GM21576 (cell line): ENCODE data around the gene RFT1.

ENCODE experiments used
- ATAC-seq: cut with Tn5 transposase; IDR thresholded peaks from one replicate; pipeline ENCODE4 v1.9.1; 2021; ENCODE audit warnings: mild to moderate bottlenecking, moderate library complexity; ENCODE audit not compliant: unreplicated experiment

The RFT1 gene

GRCh38 chr3:53092942-53093341, 37.3 kb downstream of the RFT1 start:
- ATAC-seq, result no peak

GRCh38 chr3:53092216-53092615, 38.0 kb downstream of the RFT1 start:
- no peak for ATAC-seq

- ATAC-seq, result no peak
Measured at GRCh38 chr3:53091011-53091410, 39.2 kb downstream of the RFT1 start.

DNA sequence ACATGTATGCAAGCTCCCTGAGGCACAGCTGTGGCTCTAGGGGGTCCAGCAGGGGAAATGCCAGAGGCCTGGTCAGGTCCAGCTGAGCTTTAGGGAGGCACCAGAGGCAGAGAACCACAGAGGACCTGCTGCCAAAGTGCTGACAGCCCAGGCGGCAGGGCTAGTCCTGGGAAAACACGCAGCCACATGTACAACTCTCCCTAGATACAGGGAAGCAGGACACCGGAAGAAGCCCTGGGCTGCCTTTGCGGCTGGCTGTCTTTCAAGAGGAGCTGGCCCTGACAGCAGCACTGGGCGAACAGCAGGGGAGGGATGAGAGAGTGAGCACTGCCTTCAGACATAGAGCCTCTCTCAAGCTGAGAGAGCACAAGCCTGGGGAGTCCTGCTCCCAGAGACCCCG, 40.7 kb downstream of the RFT1 start:
- no peak for ATAC-seq

- no peak for ATAC-seq
Measured at GRCh38 chr3:53085476-53085875, 44.8 kb downstream of the RFT1 start.

DNA sequence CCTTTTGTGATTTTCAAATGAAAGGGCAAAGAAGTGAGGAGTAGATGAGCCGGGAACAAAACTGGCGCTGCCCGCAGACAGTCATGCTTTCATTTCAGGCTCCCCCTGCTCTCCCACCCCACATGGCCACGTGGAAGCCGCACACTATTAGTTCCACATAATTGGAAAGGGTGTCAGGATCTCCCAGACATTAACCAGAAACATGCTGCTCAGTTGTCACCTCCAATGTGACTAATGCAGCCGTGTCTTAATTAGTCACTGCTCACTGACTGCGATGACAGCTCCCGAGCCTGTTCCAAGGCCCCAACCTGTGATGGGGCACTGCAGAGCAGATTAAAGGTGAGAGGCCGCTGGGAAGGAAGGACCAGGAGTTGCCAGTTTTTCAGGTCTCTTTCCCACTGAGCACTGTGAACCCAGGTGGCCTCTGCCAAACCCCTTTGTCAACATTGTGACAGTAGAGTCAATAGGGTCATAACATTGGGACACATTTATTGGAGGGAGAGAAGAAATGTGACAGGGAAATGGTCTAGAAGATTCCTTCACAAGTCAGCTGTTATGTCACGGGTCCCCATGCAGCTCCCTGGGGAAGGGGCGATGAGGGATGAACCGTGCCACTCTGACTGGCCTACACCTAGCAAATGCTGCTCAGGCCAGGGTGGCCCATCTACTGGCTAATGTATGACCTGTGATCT, 45.8 kb downstream of the RFT1 start:
- ATAC-seq, result no peak

DNA sequence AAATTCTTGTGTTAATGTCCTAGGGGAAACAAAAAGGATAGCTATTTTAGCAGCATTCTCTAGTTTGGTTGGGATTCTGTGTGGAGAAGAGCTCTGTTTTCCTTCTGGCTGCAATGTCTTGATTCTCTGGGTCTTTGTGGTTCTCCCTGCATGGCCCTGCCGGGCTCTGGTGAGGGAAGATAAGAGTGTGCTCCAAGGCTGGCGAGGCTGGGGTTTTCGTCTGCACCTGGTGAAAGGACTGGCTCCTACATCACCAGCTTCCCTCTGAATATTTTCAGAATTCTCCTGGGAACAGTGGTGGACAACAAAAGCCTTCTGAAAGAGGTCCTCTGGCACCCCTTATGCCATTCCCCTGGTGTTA, 46.3 kb downstream of the RFT1 start:
- no peak for ATAC-seq

GRCh38 chr3:53083521-53083920, 46.7 kb downstream of the RFT1 start:
- ATAC-seq, result no peak

DNA sequence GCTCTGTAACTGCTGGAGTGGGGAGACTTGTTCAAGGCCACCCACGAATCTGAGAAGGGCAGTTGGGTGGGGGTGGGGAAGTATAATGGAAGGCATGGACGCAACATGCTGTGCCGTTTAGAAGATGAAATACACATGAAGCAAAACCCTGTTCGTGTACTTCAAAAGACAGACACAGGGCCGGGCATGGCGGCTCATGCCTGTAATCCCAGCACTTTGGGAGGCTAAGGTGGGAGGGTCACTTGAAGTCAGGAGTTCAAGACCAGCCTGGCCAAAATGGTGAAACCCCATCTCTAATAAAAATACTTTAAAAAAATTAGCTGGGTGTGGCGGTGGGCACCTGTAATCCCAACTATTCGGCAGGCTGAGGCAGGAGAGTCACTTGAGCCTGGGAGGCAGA, 47.5 kb downstream of the RFT1 start:
- ATAC-seq, result no peak

DNA sequence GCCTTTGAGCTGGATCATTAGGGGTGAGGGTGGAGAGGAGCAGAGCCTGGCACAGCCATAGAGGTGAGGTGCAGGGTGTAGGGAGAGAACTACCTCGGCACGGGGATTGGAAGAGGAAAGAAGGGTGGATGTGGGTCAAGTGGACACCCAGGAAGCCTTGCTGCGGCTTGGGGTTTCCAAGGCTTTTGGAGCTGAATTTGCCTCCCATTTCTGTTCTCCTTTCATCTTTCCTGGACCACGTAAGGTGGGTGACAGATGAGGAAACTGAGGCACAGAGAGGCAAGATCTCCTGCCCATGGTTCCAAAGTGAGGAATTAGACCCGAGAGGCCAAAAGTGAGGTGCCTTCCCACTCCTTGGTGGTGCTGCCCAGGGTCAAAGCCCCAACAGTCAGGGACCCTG, 48.9 kb downstream of the RFT1 start:
- no peak for ATAC-seq

GRCh38 chr3:53080612-53081205, 49.5 kb downstream of the RFT1 start:
- ATAC-seq, result no peak

GRCh38 chr3:53079791-53080555, 50.3 kb downstream of the RFT1 start:
- ATAC-seq, result no peak

GRCh38 chr3:53079147-53079546, 51.1 kb downstream of the RFT1 start:
- ATAC-seq, result no peak

DNA sequence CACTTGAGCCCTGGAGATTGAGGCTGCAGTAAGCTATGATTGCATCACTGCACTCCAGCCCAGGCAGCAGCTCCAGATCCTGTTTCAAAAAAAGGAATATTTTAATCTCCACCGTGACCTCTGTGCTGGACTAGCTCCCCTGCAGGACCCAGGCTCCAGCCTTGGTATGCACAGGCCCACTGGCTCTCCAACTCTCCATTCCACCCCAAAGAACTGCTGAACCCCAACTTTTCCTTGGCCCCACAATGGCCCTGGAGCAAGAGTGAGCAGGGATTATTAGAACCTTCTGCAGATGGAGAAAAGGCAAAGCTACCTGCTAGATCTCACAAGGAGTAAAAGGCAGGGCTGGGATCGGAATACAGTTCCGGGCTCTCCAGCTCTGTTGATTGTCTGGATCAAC, 51.6 kb downstream of the RFT1 start:
- ATAC-seq, result no peak

DNA sequence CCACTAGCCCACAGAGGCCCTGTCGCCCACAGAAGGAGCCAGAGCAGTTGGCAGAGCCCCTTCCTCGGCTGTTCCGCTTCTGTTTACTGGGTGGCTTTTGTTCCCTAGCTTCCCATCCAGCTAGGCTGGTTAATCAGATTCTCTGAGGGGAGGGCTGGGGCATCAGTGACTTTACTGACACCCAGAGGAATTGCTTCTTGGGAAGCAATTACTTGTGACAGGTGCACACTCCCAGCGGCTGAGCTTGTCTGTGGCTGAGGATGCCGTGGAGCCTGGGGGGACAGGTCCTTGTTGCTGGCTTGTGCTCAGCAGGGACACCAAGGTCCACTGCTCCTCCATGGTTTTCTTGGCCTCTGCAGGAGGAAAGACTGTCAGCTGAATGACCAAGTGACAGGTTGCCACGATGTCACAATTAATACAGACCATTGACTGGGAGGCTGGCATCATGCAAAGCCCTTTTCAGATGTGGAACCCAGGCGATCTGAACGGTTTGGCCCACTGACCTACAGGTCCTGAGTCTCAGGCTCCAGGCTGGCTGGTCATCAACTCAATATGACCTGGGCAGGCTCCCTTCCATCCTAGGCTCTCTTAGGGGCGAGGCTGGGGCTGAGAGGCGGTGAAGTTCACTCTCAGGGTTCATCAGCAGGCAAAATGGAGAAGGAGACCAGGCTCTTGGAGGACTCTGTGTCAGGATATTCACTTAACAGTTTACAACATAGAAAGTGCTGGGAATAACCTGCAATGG, 52.6 kb downstream of the RFT1 start:
- ATAC-seq, result no peak

- ATAC-seq, result no peak
Measured at GRCh38 chr3:53075743-53076140, 54.5 kb downstream of the RFT1 start.

GRCh38 chr3:53074761-53075742, 55.2 kb downstream of the RFT1 start:
- ATAC-seq, result no peak

- ATAC-seq, result no peak
Measured at GRCh38 chr3:53074366-53074696, 55.9 kb downstream of the RFT1 start.

GRCh38 chr3:53073553-53074365, 56.5 kb downstream of the RFT1 start:
- no peak for ATAC-seq
